RPMI7951 (cell line): ENCODE data around the gene TIAM1. TPM values are rescaled to one million over a fixed set of nuclear protein-coding genes. Genes with fewer than 3 reads are reported as not detected.

ENCODE experiments used
- DNase-seq: peaks from one replicate; pipeline ENCODE4 v3.0.0-alpha.2; 2012; ENCODE audit warnings: low read depth
- total RNA-seq: library from RNA; depleted of rRNA; stranded (reverse); fragments of >200 nt; shearing (Covaris generic); gene quantifications from 2 replicates; pipeline ENCODE4 v1.2.3, GENCODE V29; 2014

Gene TIAM1
- total RNA-seq, 1 experiment from 2014 or later = 3.5 TPM

- peak; percentile 78 for DNase-seq
Observed at GRCh38 chr21:31284797-31285397, 59.2 kb downstream of the TIAM1 start.

GRCh38 chr21:31283025-31283424, 61.0 kb downstream of the TIAM1 start:
- DNase-seq = no peak

- DNase-seq = peak; percentile 96
Observed at GRCh38 chr21:31282095-31282709, 61.9 kb downstream of the TIAM1 start.

- no peak for DNase-seq
Observed at GRCh38 chr21:31281561-31281960, 62.5 kb downstream of the TIAM1 start.

- no peak for DNase-seq
Observed at GRCh38 chr21:31279986-31280385, 64.1 kb downstream of the TIAM1 start.

GRCh38 chr21:31279214-31279613, 64.8 kb downstream of the TIAM1 start:
- no peak for DNase-seq

GRCh38 chr21:31278511-31279130, 65.4 kb downstream of the TIAM1 start:
- no peak for DNase-seq

GRCh38 chr21:31276663-31277062, 67.4 kb downstream of the TIAM1 start:
- no peak for DNase-seq

GRCh38 chr21:31275901-31276300, 68.2 kb downstream of the TIAM1 start:
- DNase-seq = no peak

GRCh38 chr21:31273278-31273677, 70.8 kb downstream of the TIAM1 start:
- DNase-seq = no peak

GRCh38 chr21:31268090-31268489, 76.0 kb downstream of the TIAM1 start:
- DNase-seq = no peak

GRCh38 chr21:31267644-31268043, 76.4 kb downstream of the TIAM1 start:
- no peak for DNase-seq

- no peak for DNase-seq
Observed at GRCh38 chr21:31266241-31266640, 77.8 kb downstream of the TIAM1 start.

- no peak for DNase-seq
Observed at GRCh38 chr21:31265366-31266013, 78.6 kb downstream of the TIAM1 start.

GRCh38 chr21:31264574-31264973, 79.5 kb downstream of the TIAM1 start:
- DNase-seq = no peak

- DNase-seq = no peak
Observed at GRCh38 chr21:31262728-31263127, 81.3 kb downstream of the TIAM1 start.

- DNase-seq = no peak
Observed at GRCh38 chr21:31261759-31262158, 82.3 kb downstream of the TIAM1 start.

- DNase-seq = no peak
Observed at GRCh38 chr21:31260790-31261189, 83.3 kb downstream of the TIAM1 start.

GRCh38 chr21:31258073-31258472, 86.0 kb downstream of the TIAM1 start:
- no peak for DNase-seq

GRCh38 chr21:31257265-31257664, 86.8 kb downstream of the TIAM1 start:
- DNase-seq = no peak

- no peak for DNase-seq
Observed at GRCh38 chr21:31255896-31256295, 88.2 kb downstream of the TIAM1 start.

- no peak for DNase-seq
Observed at GRCh38 chr21:31255036-31255435, 89.0 kb downstream of the TIAM1 start.

- DNase-seq = no peak
Observed at GRCh38 chr21:31254131-31254530, 89.9 kb downstream of the TIAM1 start.
